GM12874 (cell line): Measurements from ENCODE around the gene TET3.

Source experiments
- CTCF ChIP-seq: IDR thresholded peaks from 2 replicates; pipeline ENCODE4 v1.5.1; 2011; ENCODE audit warnings: low read depth, mild to moderate bottlenecking, control low read depth, low read length, moderate library complexity; ENCODE audit not compliant: insufficient read depth

Gene TET3

GRCh38 chr2:73961274-73961673, 23.4 kb upstream of the TET3 start:
- no peak for TF ChIP-seq CTCF

- no peak for TF ChIP-seq CTCF
These were observed 22.7 kb upstream of the TET3 start for GRCh38 chr2:73961823-73962615.

- TF ChIP-seq CTCF: no peak
These were observed 21.9 kb upstream of the TET3 start for GRCh38 chr2:73962798-73963197.

- no peak for TF ChIP-seq CTCF
These were observed 21.2 kb upstream of the TET3 start for GRCh38 chr2:73963385-73964120.

- no peak for TF ChIP-seq CTCF
These were observed 20.5 kb upstream of the TET3 start for GRCh38 chr2:73964223-73964622.

- TF ChIP-seq CTCF: no peak
These were observed 19.7 kb upstream of the TET3 start for GRCh38 chr2:73965053-73965452.

- no peak for TF ChIP-seq CTCF
These were observed 16.3 kb upstream of the TET3 start for GRCh38 chr2:73968357-73968937.
